A204.1 (cell line): ENCODE measurements around the gene POU2F2.

Source experiments
- FAIRE-seq: peaks from 2 replicates; lab custom pipeline; 2012; peaks lifted over from hg19 to GRCh38; lab: Jason Lieb, UNC

The POU2F2 gene

DNA sequence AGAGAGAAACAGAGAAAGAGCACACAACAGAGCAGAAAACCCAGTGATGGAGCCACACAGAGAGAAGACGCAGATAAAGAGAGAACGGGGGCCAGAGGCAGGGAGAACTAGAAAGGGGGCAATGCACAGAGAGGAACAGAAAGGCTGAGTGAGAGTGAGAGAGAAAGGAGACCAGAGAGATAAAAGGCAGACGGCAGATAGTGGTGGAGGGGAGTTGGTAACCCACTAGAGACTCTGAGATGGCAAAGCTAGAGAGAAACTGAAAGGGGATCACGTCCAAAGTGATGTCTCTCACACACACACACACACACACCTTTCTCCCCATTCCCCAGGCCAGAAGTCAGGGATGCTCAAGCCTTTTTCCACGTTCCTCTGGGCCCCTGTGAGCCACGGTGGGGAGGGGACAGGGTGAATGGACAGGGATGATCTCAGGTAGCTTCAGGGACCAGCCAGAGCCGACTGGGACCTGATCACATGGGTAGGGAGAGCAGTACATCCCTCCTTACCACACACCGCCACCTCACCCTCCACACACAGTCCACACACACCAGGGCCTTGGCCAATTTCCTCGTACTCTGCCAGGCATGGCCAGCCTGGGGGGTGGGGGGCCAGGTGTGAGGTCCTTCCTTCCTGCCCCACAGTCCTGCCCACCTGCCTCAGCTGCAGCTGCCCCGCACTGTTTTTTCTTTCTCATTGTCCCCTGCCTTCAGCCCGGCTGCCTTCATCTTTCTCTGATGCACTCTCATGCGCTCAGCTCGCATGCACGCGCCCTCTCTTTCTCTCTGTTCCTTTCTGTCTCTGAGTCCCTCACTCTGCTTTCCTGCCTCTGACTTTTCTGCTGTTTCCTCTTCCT is 22.5 kb upstream of the POU2F2 start:
- no peak for FAIRE-seq

DNA sequence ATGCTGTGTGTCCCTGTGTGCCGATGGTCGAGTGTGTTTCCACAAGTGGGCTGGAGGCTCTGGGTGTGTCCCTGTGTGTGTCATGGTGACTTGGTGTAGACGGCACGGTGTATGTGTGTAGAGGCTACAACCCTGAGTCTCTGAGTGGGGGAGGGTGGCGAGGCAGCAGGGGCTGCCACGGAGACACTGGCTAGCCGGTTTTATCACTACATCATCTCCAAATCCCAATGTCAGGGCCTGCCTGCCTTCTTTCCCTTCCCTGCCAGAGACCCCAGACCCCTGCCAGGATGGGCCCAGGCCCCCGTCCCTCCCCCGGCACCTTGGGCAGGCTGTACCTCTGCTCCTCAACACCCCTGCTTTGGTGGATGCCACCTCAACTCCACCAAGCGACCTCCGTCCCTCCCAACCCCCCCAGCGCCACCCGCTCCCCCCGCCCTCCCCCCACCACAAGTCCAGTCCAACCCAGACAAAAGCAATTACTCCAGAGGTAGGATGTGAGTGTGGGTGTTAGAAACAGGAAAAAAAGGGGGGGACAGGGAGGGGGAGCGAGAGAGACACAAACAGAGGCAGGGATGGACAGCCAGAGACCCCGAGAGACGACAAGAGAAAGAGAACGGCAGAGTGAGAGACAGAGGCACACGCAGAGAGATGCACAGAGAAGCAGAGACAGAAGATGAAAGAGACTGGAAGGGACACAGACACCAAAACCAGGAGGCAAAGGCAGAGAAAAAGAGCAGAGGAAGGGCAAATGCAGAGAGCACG is 21.6 kb upstream of the POU2F2 start:
- no peak for FAIRE-seq

DNA sequence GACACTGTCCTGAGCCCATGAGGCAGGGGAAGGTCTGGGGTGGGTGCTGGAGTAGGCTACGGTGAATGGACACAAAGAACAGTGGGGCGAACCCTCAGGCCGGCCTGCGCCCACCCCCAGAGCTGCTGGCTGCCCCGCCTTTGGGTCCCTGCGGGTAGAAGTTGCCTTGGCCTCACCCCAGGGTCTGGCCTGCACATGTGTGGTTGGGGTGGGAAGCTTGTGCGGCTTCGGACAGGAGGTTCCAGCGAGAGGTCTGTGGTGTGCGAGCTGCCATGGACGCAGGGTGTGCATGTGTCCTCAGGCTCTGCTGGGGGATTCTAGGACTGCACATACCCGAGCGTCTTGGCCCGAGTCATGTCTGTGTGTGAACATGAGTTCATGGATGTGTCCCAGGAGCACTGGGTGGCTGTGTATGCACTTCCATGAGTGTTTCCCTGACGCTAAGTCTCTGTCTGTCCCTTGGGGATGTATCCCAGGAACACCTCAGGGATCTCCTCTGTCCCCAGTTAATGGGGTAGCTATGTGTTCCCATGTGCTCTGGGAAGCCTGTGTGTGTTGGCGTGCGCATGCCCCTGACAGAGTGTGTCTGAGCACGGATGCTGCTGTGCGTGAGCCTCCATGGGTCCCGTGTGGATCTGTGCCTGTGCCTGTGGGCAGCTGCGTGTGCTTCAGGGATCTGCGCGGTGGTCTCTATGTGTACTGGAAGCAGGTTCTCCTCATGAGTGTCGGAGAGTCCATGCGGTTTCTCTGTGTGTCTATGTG is 20.8 kb upstream of the POU2F2 start:
- FAIRE-seq, result no peak

DNA sequence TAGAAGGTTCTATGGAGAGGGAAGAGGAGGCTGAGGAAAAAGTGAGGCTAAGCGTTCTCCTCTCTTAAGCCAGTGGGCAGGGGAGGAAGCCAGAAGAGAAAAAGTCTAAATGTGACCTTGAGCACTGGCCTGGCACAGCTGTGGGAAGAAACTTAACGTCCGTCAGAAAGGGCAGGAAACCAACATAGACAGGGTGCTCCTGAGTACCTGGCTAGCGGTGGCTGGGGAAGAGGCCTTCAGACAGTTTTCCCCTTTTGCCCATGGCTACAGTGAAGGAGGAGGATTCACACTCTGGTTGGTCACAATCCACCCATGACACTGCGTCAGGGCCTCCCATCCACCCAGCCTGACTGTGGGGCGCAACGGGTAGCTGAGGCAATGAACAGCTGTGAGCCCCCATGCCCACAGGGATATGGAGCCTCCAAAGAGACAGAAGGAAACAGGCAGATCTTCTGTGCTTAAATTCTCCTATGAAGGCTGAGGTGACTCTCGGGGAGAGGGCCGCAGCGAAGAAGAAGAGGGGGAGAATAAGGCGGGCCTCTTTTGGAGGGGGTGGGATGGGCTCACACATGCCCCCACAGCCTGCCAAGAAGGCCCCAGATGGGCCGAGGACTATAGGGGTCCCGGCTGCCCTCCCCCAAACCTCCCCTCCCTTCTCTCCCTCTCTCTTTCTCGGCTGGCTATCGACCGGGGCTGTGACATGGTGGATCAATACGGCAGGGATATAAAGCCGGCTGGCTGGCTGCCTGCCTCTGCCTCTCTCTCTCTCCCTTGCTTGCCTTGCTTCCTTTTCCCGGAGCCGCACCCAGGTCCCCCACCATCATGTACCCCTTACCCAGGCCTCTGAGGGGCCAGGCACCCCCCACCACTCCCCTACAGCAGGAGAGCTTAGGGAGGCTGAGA is 19.8 kb upstream of the POU2F2 start:
- no peak for FAIRE-seq

DNA sequence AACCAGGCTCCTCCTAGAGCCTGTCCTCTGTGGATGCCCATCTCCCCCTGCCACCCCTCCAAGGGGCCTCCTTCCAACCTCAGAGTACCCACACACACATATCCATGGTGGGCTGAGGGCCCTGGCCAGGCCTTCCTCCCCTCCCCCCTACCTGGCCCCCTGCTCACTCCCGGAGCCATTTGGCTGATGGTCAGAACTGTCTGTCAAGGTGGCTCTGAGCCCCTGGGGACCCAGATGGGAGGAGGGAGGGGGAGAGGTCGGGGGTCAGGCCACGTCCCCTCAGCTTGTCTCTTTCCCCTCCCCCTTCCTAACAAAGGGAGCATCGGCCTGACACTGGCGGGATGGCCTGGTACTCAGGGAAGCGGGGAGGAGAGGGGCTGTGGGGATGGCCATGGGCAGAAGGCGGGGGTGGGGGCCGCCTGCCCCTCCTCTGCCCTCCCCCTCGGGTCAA is 18.7 kb upstream of the POU2F2 start:
- no peak for FAIRE-seq

DNA sequence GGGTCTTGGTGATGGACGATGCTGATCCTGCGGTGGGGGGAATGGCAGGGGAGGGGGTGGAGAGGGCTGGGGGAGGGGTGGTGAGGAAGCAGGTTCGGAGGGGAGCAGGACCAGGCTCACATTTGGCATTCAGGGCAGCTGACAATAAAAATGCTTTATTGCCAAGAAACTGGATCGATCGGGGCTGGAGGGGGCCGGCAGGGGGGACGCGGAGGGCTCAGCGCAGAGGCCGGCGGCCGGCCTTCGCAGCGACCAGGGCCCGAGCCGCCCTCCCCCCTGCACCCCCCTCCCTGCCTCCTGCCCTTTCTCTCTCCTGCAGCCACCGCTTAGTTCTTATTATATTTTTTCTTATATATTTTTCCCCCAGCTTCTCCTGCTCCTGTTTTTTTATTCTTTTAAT is 18.1 kb upstream of the POU2F2 start:
- no peak for FAIRE-seq

DNA sequence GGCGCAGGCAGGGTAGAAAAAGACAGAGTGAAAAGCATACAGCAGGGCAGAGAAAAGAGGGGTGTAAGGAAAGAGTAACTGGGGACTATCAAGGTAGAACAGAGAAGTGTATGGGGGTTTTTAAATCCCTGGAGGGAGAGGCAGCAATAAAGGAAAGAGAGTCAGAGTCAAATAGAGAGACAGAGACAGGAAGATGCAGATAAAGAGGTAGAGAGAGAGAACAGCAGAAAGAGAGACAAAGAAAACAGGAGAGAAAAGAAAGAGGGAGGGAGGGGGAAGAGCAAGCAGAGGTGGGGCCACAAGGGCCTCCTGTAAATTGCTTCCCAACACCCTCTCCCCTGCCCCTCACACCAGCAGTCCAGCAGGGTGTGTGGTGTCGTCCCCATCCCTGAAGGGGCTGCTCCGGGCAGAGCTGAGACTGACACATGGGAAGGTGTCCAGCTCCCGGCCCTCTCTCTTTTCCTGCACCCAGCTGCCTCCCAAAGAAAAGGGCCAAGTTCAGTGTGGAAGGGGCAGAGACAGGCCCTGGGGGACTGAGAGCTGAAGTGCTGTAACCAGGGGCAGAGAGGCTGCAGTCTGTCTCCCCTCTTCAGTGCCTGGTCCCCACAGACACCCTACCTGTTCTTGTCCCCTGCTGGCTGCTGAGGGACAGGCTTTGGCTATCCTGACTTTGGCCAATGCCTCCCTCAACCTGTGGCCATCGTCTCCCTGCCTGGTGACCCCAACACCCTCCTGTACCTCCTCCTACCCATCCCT is 17.4 kb upstream of the POU2F2 start:
- FAIRE-seq, result no peak

DNA sequence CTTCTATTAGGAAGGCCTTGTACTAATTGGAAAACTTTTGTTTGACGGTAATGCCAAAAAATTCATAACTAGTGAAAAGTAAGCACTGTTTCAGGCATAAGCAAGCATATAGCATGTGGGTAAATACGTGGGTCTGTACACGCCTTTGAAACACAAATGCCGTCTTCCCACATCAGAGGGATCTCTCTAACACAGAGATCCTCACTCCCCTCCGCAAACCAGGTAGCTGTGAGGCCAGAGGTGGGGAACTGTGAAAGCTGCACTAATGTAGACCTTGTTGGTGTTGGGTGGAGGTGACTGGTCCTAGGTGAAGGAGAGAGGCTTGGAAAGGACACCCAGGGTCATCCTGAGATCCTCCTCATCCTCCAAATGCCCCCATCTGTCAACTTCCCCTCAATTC is 16.0 kb upstream of the POU2F2 start:
- FAIRE-seq, result no peak

DNA sequence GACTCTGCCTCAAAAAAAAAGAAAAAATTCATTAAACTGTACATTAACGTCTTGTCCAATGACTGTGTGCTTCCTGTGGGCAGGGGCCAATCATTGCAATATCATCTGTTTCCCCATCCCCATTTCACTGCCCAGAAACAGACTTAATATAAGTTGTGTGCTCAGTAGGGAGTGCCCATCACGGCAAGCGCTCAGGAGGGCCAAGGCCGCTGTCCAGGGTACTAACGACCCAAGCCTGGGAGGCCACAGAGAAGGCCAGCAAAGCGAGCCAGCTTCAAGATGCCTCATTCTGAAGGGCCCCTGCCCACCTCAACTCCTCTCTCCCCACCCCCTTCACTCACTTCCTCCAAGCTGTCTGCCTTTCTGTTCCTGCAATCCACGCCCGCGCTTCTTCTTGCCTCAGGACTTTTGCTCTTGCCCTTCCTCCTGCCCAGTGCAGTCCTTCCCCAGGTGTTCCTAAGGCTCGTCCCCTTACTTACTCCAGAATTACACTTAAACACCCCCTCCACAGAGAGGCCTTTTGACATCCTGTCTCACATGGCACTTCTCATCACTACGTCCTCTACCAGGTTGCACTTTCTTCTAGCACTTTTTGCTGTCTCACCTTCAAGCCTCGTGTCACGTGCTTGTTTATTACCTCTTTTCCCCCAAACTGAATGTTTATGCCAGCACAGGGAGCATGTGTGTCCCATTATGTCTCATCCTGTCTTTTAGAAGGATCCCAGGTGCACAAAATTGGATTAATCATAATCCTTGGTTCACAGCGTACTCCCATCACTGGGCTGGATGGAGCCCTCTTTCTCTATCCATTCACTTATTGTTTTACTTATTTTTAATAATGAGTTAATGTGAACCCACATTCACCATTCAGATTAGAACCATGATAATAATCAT is 11.3 kb upstream of the POU2F2 start:
- no peak for FAIRE-seq

DNA sequence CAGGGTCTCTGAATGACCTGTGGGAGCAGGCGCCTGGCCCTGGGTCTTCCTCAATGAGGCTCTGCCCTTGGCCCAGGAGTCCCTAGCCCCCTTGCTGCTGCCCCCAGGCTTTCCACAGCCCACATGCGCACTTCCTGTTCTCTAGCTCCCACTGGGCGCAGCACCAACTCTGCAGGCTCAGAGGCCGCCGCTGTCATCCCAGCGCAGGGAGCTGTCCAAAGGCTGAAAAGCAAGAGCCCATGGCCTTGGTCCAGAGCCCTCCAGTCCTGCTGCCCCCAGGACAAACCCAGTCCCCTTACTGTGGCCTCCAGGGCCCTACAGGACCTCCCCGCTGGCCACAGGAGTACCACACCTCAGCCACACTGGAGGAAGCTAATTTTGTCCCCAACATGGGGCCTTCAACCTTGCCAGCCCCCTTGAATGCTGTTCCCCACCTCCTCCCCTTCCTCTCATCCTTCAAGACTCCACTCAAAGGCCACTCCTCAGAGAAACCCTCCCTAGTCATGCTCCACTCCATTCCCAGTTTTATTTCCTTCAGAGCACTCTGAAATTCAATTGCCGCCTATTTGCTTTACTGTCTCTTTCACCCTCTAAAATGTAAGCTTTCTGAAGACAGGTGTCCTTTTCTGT is 8.0 kb upstream of the POU2F2 start:
- FAIRE-seq, result no peak

DNA sequence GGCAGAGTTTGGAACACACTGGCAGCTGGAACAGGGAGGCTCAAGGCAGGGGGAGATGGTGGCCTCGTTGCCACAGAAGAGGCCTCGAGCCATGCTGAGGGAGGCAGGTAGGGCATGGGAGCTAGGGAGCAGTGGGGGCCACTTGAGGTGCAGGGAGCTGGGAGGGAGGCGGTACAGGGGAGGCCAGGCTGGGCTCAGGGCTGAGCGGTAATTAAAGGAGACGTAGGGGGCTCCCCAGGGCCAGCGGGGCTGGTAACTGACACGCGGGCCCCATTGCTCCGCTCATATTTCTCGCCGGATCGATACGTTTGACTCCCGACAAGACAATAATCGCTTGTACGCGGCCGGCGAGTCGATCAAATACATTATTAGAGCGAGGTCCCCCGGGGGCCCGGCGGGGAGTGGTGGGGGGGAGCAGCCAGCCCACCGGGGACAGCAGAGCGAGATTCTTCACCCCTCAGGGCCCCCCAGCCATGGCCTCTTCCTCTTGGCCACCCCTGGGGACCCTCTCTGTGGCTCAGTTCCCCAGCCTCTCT is 2.4 kb upstream of the POU2F2 start:
- FAIRE-seq, result no peak

DNA sequence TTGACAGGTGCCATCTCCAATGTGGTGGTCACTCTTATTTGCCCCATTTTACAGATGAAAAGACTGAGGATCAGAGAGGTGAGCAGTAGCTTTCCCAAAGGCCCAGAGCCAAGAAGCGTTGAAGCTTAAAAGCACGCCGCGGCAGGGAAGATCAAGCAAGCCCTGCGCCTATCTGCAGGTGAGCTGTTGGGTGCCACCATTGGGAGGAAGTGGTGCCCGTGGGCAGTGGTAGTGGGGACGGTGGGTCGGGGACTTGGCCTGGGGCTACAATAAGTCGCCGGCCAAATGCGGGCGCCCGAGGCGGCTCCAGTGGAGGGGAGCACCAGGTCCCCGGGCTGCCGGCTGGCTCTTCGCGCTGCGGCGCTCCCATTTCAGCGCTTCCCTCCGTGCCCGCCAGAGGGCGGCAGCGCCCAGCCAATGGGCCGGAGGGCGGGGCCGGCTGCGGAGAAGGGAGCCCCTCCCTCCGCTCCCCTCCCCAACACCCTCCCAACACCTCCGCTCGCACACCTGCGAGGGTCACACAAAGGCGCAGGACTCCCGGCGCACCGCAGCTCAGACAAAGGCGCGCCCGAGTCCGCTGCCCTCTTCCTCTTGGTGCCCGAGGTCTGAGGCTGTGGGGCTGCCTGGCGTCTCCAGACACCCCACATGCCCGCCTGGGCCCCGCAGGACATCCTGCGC is 744 bp upstream of the POU2F2 start:
- no peak for FAIRE-seq

DNA sequence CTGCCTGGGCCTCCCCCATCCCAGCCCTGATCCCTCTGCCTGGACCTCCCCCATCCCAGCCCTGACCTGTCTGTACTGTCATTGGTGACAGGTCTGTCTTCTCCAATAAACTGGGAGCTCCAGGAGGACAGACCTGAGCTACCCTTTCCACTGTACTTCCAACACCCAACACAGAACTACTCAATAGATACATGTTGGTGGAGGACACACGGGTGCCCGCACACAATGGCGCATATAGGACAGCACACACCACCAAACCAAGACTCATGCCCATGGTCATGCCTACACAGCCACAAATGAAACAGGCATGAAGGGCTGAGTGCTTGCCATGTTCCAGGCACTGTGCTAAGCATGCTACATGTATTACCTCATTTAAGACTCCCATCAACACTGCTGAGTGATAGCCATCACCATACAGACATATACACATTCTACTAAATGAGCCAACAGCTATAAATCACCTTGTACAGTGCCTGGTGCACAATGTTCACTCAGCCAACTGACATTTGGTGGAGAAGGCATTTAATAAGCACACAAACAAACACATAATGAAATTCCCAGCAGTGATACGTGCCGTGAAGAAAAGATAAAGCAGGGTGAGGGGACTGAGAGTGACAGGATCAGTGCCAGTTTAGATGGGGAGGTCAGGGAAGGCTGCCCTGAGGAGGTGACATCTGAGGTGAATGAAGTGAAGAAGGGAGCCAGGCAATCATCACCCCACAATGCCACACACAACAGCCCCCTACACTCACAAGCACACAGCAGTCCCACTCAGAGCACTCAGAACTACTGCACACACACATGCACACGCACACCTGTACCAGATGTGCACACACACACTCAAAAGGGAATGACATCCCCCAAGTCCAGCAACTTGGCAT is 857 bp downstream of the POU2F2 start:
- FAIRE-seq, result no peak

DNA sequence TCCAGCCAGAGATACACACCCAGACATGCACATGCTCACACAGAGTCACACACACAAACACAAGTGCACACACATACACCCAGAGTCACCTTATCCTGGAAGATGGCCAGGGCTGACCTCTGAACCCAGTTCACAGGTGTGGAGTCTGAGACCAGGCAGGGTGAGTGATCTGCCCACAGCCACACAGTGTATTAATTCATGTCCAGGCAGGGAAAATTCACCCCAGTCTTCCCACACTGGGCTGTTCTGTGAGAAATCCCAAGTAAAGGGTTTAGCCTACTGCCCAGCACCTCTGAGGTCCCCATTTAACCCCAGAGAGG is 2.0 kb downstream of the POU2F2 start:
- FAIRE-seq, result no peak

DNA sequence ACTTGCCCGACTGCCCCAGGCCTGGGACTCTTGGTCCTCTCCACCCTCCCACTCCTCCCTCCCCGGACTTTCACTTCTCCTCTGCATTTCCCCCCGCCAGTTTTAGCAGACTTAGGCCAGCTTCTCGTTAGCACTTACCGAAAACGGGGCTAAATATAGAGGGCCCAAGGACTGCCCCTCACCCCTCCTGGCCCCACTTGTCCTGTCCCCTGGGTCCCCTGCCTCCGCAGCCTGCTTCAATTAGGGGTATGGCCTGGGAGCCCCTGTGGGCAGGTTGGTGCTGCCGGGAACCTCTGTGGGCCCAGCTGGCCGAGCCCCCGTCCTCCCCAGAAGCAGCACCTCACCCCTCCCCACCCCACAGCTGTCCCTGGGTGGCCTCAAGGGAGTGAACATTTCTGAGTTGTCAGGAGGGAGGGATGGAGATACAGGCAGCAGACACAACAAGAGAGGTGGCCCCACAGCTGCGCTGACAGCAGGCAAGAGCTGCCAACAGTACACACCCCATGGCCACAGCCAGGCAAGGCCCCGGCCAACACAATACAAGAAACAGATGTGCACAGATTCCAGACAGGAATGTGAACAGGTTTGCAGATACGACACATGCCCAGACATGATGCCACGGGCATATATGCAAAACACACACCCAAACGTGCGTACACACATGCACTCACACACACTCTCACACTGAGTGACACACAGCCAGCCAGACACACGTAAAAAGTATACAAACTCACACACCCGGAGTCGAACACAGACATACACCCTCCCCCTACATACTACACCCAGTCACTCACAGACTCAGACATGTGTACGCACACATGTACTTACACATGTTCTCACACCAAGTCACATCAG is 2.6 kb downstream of the POU2F2 start:
- no peak for FAIRE-seq

DNA sequence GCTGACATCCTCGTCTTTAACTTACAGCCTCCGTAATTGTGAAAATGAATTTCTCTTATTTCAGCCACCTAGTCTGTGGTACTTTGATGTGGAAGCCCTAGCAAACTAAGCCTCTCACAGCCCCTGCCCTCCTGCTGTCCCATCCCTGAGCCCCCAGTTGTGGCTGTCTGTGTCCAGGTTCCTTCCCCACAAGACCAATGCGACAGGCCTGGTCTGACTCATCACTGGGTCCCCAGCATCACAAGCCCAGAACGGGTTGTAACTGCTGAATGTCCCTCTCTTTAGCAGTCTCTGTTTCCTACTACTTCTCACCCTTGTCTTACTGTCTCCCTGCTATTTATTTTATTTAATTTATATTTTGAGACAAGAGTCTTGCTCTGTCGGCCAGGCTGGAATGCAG is 5.7 kb downstream of the POU2F2 start:
- no peak for FAIRE-seq

DNA sequence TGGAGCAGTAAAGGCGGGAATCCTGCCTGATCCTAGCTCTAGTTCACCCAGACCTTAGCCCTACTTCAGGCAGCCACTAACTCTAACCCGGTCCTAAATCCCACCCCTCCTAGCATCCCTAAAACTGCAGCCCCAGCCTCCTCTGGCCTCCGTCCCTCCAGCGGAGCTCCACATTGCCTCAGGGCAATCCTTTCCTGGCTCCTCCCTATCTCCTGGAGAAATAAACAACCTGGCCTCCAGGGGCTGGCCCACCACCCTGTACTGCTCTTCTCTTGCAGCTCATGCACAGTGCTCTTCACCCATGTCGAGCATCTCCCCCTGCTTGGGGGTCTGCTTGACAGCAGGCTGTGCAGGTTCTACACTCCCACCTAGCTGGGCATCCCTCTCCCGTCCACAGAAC is 6.7 kb downstream of the POU2F2 start:
- FAIRE-seq, result no peak
